ENCODE results near the gene RSBN1L.
"Not testable (repeated sequence)": the region's sequence is repeated elsewhere in the genome, so short reads cannot be mapped to it uniquely, and the experiment has no call there.

The RSBN1L gene

GRCh38 chr7:77770316-77770715 is 74.1 kb downstream of the RSBN1L start:
- DNase-seq (ENCODE audit: low read depth in 2 of 2): no peak

- no peak for DNase-seq (ENCODE audit: low read depth in 2 of 2)
Observed at GRCh38 chr7:77771901-77772300, 75.6 kb downstream of the RSBN1L start.

DNA sequence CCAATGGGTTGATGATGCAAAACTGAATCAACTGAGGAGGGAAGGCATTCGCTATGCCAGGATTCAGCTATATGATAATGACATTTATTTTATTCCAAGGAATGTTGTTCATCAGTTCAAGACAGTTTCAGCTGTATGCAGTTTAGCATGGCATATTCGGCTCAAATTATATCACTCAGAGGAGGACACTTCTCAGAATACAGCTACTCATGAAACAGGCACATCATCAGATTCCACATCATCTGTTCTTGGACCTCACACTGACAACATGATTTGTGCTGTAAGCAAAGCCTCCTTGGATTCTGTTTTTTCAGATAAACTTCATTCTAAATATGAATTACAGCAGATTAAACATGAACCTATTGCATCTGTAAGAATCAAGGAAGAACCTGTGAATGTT is 82.3 kb downstream of the RSBN1L start:
- DNase-seq (ENCODE audit: low read depth in 2 of 2): no peak

DNA sequence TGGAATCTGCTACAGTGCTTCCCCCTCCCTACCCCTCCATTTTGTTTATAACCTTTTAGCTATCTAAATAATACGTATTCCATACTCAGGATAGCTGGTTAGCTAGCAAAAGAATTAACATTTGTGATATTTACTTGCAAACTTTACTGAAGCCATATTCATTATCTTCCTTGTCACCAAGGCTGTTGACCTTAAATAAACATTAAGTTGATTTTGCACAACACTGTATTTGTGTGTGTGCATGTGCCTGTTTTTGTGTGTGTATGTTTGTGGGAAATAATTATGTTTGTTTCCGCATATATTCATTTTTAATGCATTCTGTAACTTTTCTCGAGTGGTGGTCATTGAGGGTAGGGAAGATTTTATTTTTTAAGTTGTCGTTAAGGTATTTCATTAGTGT is 86.1 kb downstream of the RSBN1L start:
- no peak for DNase-seq (ENCODE audit: low read depth in 2 of 2)

DNA sequence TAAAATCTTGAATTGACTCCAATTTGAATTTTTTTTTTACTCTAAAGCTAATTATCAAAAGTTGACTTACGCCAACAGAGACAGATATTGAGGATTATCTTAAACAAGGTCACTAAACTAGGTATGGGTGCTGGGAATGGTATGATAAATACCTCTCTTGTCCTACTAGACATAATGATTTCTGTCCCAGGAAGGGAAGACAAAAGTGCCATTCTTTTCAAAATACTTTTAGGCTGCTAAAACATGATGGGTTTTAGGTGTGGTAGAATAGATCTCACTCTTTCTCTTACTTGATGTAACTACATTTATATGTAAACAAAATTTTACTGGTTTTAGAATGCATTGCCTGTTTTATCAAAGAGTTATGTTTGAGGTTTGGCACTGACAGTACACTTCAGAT is 86.9 kb downstream of the RSBN1L start:
- DNase-seq (ENCODE audit: low read depth in 2 of 2): no peak

GRCh38 chr7:77783545-77783944 is 87.3 kb downstream of the RSBN1L start:
- no peak for DNase-seq (ENCODE audit: low read depth in 2 of 2)

DNA sequence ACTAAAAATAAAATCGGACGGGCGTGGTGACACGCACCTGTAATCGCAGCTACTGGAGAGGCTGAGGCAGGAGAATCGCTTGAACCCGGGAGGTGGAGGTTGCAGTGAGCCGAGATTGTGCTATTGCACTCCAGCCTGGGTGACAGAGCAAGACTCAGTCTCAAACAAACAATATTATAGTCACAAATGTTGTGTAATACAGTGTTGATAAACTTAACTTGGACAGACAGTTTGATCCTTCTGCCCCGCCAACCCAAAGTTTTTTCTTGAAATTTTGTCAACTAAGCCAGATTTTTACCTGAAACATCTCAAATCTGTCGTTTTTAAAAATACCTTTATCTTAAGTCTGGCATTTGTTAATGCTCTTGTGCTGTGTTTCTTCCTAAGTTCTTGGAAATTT is 88.2 kb downstream of the RSBN1L start:
- not testable (repeated sequence) for DNase-seq (ENCODE audit: low read depth in 2 of 2)

- no peak for DNase-seq (ENCODE audit: low read depth in 2 of 2)
Observed at GRCh38 chr7:77786018-77786417, 89.8 kb downstream of the RSBN1L start.

DNA sequence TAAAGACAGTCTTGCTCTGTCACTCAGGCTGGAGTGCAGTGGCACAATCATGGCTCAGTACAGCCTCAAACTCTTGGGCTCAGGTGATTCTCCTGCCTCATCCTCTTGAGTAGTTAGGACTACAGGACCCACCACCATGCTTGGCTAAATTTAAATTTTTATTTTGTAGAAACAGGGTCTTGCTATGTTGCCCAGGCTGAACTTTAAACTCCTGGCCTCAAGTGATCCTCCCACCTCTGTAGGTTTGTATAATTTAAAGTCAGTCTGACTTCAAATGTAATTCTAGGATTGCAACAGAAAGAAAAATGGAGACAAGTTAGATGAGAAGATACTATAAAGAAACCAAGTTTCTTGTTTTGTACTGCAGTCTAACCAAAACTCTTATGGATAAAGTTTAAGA is 90.5 kb downstream of the RSBN1L start:
- no peak for DNase-seq (ENCODE audit: low read depth in 2 of 2)

DNA sequence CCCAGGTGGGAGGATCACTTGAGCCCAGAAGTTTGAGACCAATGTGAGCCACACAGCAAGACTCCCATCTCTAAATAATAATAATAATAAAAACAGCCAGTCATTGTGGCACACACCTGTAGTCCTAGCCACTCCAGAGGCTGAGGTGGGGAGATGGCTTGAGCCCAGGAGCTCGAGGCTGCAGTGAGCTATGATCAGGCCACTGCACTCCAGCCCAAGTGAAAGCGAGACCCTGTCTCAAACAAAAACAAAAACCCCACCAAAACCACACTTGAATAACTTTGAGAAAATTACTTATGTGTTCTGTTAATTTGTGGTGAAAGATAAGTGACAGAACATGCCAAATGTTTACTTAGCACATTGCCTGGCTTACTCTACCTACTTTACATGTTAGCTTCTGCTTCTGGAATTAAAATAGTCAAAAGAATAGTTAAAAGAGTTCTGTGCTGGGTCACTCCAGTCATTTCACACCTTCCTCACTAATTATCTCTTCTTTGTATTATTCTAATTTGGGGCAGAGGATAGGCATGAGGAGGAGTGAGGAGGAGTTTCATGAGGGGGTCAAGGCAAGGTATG is 92.2 kb downstream of the RSBN1L start:
- no peak for DNase-seq (ENCODE audit: low read depth in 2 of 2)

GRCh38 chr7:77791336-77791735 is 95.1 kb downstream of the RSBN1L start:
- no peak for DNase-seq (ENCODE audit: low read depth in 2 of 2)

GRCh38 chr7:77791956-77792355 is 95.7 kb downstream of the RSBN1L start:
- DNase-seq (ENCODE audit: low read depth in 2 of 2): no peak

DNA sequence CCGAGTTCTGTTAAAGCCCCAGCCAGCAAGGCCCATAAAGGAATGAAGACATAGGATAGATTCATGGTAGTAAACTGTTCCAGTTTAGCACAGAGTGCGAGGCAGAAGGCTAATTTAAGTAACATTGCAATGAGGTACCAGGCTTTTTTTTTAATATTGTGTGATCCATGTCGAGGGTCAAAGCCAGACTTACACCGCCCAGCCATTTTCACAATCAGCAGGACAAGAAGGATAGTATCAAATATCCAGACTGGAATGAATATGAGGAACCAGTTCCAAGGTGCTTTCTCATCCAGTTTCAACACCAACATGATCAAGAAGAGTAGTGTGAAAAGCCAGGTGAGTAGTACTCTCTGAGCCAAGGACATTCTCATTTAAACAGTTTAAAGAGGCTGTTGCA is 97.7 kb downstream of the RSBN1L start:
- no peak for DNase-seq (ENCODE audit: low read depth in 2 of 2)

DNA sequence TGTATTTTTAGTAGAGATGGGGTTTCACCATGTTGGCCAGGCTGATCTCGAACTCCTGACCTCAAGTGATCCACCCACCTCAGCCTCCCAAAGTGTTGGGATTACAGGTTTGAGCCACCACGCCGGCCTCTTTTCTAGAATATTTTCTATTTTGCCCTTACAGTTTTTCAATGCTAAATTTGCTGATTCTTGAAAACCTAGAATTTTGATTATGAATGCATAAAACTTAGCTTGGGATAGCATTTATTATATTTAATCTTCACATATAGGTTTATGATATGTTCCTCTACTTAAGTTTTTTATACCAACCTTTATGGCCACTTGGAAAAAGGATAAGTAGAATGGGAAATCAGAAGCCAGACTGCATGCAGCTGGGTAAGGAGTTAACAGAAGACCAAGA is 99.8 kb downstream of the RSBN1L start:
- DNase-seq (ENCODE audit: low read depth in 2 of 2): no peak

GRCh38 chr7:77796960-77797359 is 100.7 kb downstream of the RSBN1L start:
- no peak for DNase-seq (ENCODE audit: low read depth in 2 of 2)

GRCh38 chr7:77797734-77798393 is 101.6 kb downstream of the RSBN1L start:
- DNase-seq (ENCODE audit: low read depth in 2 of 2): no peak

- peak; percentile 77 to 90 for DNase-seq (ENCODE audit: low read depth in 2 of 2)
Observed at GRCh38 chr7:77798394-77799077, 102.3 kb downstream of the RSBN1L start, which contains the start of the genes PHTF2 and TMEM60. TSS of gene PHTF2 (plus strand) at chr7:77798773. TSS of gene TMEM60 (minus strand) at chr7:77798434. CDS start at chr7:77794373, 4,061 bp downstream.

GRCh38 chr7:77799078-77799964 is 103.1 kb downstream of the RSBN1L start:
- no peak for DNase-seq (ENCODE audit: low read depth in 2 of 2)

GRCh38 chr7:77800158-77800557 is 103.9 kb downstream of the RSBN1L start:
- DNase-seq (ENCODE audit: low read depth in 2 of 2): no peak

GRCh38 chr7:77800730-77801129 is 104.5 kb downstream of the RSBN1L start:
- DNase-seq (ENCODE audit: low read depth in 2 of 2): no peak

DNA sequence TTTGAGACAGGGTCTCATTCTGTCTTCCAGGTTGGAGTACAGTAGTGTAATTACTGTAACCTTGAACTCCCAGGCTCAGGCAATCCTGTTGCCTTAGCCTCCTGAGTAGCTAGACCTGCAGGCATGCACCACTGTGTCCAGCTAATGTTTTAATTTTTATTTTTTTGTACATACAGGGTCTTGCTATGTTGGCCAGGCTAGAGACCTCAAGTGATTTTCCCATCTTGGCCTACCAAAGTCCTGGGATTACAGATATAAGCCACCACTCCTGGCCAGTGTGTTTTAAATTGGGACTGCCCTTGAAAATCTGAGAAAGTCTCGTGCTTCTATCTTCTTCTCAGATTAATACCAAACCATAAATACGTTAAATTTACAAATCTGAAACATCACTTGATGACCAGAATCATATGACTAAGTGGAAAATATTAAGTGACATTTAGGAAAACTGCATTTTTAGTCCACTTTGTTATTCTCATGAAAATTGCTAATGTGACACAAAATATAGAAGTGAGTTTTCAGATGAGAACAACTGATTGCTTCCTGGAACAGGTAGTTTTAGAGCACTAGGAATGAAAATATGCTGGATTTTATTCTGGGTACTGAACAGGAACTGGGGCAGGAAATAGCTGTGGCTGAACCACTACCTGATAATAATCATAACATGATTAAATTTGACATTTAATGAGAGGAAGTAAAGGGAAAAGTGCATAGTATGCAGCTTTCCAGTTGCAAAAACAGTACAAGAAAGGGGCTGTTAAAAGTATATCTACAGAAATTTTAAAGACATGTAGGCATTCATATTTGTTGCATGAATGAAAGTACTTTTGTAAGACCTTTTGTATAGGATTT is 106.5 kb downstream of the RSBN1L start:
- no peak for DNase-seq (ENCODE audit: low read depth in 2 of 2)

Measured in stimulated activated CD8-positive, alpha-beta memory T cell treated with anti-CD3 and anti-CD28 coated beads, Interleukin-15, amount 100 ng/mL, for 4 hours (primary cell).